Pancreas (tissue), 10 donors: ENCODE results near the gene ZC3H18. TPM values are rescaled to one million over a fixed set of nuclear protein-coding genes. Genes with fewer than 3 reads are reported as not detected.
A peak's percentile ranks its signal among the peaks of the same experiment; 100 is the strongest.

Experiments used
- ATAC-seq, 4 donors: fragments of 200-7000 bp; cut with Tn5 transposase; one replicate each; pipeline versions ENCODE4 v1.8.0 to v1.9.1; 2020; ENCODE audit warnings: mild to moderate bottlenecking in 4 of 4, moderate library complexity in 4 of 4
- DNase-seq, 6 donors: peaks; one replicate each; pipeline ENCODE4 v3.0.0-alpha.2; 2020
- FAIRE-seq: peaks from 2 replicates; lab custom pipeline; 2012; peaks lifted over from hg19 to GRCh38; lab: Jason Lieb, UNC
- H3K27ac ChIP-seq, 4 donors: fragments of 200-600 bp; sonication (generic); 1 replicate in 3 of 4; 2 replicates in 1 of 4; pipeline versions ENCODE4 v1.5.0 to v1.8.0; 2020
- H3K27me3 ChIP-seq, 4 donors: fragments of 200-600 bp; one replicate each; pipeline ENCODE4 v1.8.0; 2021
- H3K36me3 ChIP-seq, 3 donors: fragments of 200-600 bp; sonication (generic) in 1 of 3; one replicate each; pipeline versions ENCODE4 v1.5.0 to v1.8.0; 2020 to 2021
- H3K4me1 ChIP-seq, 3 donors: fragments of 200-600 bp; one replicate each; pipeline ENCODE4 v1.8.0; 2021
- H3K4me3 ChIP-seq, 4 donors: fragments of 200-600 bp; sonication (generic) in 2 of 4; one replicate each; pipeline versions ENCODE4 v1.5.0 to v1.8.0; 2020 to 2021
- H3K9me3 ChIP-seq, 4 donors: fragments of 200-600 bp; one replicate each; pipeline ENCODE4 v1.8.0; 2021
- CTCF ChIP-seq, 4 donors: fragments of 200-600 bp; sonication (generic) in 3 of 4; IDR thresholded peaks; one replicate each; pipeline versions ENCODE4 v1.5.0 to v1.8.0; 2021; ENCODE audit warnings: antibody characterized with exemption in 4 of 4
- WGBS, 2 donors: extraction: QIAGEN DNeasy Blood & Tissue Kit; methylation state at CpG; one replicate each; pipeline ENCODE4 v1.1.7; 2013; 5-methylcytosine and 5-hydroxymethylcytosine counted together
- intact Hi-C, 3 donors: fragments of 100-400 bp; cut with DNase I; formaldehyde crosslinking; loops; one replicate each; pipeline versions ENCODE4 v1.11.1 to v1.14.2; 2022
- polyA plus RNA-seq, 2 donors: library from polyadenylated mRNA; stranded (reverse); fragments of 200-250 nt; gene quantifications; one replicate each; pipeline ENCODE4 v1.2.3, GENCODE V29; 2013
- total RNA-seq, 6 donors: library from RNA; stranded (reverse); fragmentation: NEBNext Ultra II Directional in 4 of 6; extraction: Animal tissue kit (Norgen Biotek cat#: 25700) in 4 of 6; gene quantifications; one replicate each; pipeline versions ENCODE4 v1.2.1 to v1.2.4, GENCODE V29; 2021 to 2023
- donor health status: healthy with polysubstance abuse.
- donor health status: DM: no; HTN: no; CAD: no; lungs with moderate emphysema.
- donor health status: DM: no; HTN: no; CAD: no.
- donor health status: control.
- donor health status: control.
- donor health status: Bipolar disorder and iron deficiency.
- donor health status: DM: yes; HTN: yes; CAD: no.
- donor health status: DM: no; HTN: no; CAD: no.
- donor health status: DM: no; HTN: no; CAD: no.
- donor health status: DM: yes; HTN: yes; CAD: no.

The ZC3H18 gene
- total and polyA plus RNA-seq, 8 donors: 12.2 to 27.6 (median 16.8) TPM

GRCh38 chr16:88647178-88648070 is 77.2 kb downstream of the ZC3H18 start:
- no peak overlapping the region for H3K4me3 ChIP-seq
- intact Hi-C loops: no loop called here
- WGBS, 2 donors: 90 to 91% methylated on average over 18 to 22 of the region's 22 CpGs

GRCh38 chr16:88649195-88649923 is 79.2 kb downstream of the ZC3H18 start:
- no peak for TF ChIP-seq CTCF (IDR thresholded peaks at IDR 0.05)
- no peaks in the 10 kb centered on the region for H3K27me3 ChIP-seq
- WGBS, 2 donors: 35 to 59% methylated on average over 20 of the region's 20 CpGs
- intact Hi-C loops: no loop called here
- ATAC-seq (peak; percentile 5 to 33 (median 16)), DNase-seq (peak in 4 of 6 donors; percentile 35 to 74 (median 52)), FAIRE-seq (no peak)
- H3K4me3 ChIP-seq: peak overlapping the region in 2 of 4 donors; percentile 49 to 85
- peaks cover 0 to 9% (median 0%) of the 10 kb centered on the region in 3 donors for H3K4me1 ChIP-seq
- no peaks in the 10 kb centered on the region for H3K9me3 ChIP-seq
- peak overlapping the region; percentile 35 to 80 (median 62) for H3K27ac ChIP-seq
- H3K36me3 ChIP-seq: no peaks in the 10 kb centered on the region

More at GRCh38 chr16:88647178-88648070, 77.2 kb downstream of the ZC3H18 start:
- ATAC-seq: no peak
- no peak for TF ChIP-seq CTCF (IDR thresholded peaks at IDR 0.05)
- FAIRE-seq: no peak
- no peak overlapping the region for H3K27ac ChIP-seq
- no peaks in the 10 kb centered on the region for H3K9me3 ChIP-seq
- no peaks in the 10 kb centered on the region for H3K36me3 ChIP-seq
- no peaks in the 10 kb centered on the region for H3K27me3 ChIP-seq
- DNase-seq: peak in 2 of 6 donors; percentile 35 to 78
- peaks cover 0 to 9% (median 0%) of the 10 kb centered on the region in 3 donors for H3K4me1 ChIP-seq

GRCh38 chr16:88649924-88650748 is 79.9 kb downstream of the ZC3H18 start:
- Histone ChIP-seq H3K27ac (peak overlapping the region; percentile 35 to 80 (median 62)), H3K36me3 (no peaks in the 10 kb centered on the region), H3K27me3 (no peaks in the 10 kb centered on the region), H3K9me3 (no peaks in the 10 kb centered on the region), H3K4me1 (peaks cover 0 to 9% (median 0%) of the 10 kb centered on the region in 3 donors), H3K4me3 (peak overlapping the region; percentile 49 to 93 (median 70))
- ATAC-seq: peak; percentile 42 to 59 (median 54)
- intact Hi-C loops: no loop called here
- no peak for TF ChIP-seq CTCF (IDR thresholded peaks at IDR 0.05)
- 15 to 38% methylated on average over 30 to 37 of the region's 37 CpGs for WGBS, 2 donors
- peak in 2 of 6 donors; percentile 67 to 83 for DNase-seq
- FAIRE-seq: no peak

- no peak for TF ChIP-seq CTCF (IDR thresholded peaks at IDR 0.05)
- intact Hi-C loops: no loop called here
- peak; percentile 55 to 86 (median 72) for DNase-seq
- H3K9me3 ChIP-seq: no peaks in the 10 kb centered on the region
- no peak for FAIRE-seq
- H3K36me3 ChIP-seq: no peaks in the 10 kb centered on the region
- H3K4me1 ChIP-seq: peaks cover 0 to 9% (median 0%) of the 10 kb centered on the region in 3 donors
- H3K27ac ChIP-seq: peak within 1 kb of the TSS; percentile 35 to 80 (median 62)
- H3K4me3 ChIP-seq: peak within 1 kb of the TSS; percentile 49 to 93 (median 70)
- H3K27me3 ChIP-seq: no peaks in the 10 kb centered on the region
- ATAC-seq: peak; percentile 68 to 90 (median 84)
- WGBS, 2 donors: 4 to 14% methylated on average over 37 to 41 of the region's 41 CpGs
Observed at GRCh38 chr16:88650749-88651275, 80.6 kb downstream of the ZC3H18 start, which contains the start of gene CYBA. Gene CYBA (minus strand): TSS chr16:88651053. CDS start chr16:88651013, 40 bp downstream.
